HepG2 (cell line): ENCODE data around the gene ERBB4. TPM values are rescaled to one million over a fixed set of nuclear protein-coding genes. Genes with fewer than 3 reads are reported as not detected.

Experiments used
- ATAC-seq: fragments of 200-7000 bp; cut with Tn5 transposase; 3 replicates; pipeline ENCODE4 v1.9.1; 2020; ENCODE audit warnings: mild to moderate bottlenecking, moderate library complexity
- BruUV-seq: library from RNA; stranded (reverse); fragments of 400-500 nt; replicated peaks from 2 replicates; lab custom pipeline; 2021; lab: Mats Ljungman, UMichigan
- CTCF ChIA-PET: fragments of 300-600 bp; formaldehyde crosslinking; extraction: SDS; loops from one replicate; lab custom pipeline; 2021; ENCODE audit warnings: low total read pairs, inconsistent platforms, low intra/inter-chr PET ratio; lab: Yijun Ruan, JAX
- POLR2A ChIA-PET: fragments of 350-600 bp; sonication (Branson Sonifier 250); formaldehyde crosslinking; loops from one replicate; lab custom pipeline; 2020; ENCODE audit warnings: antibody characterized with exemption, inconsistent platforms; lab: Yijun Ruan, JAX
- DNase-seq: peaks from one replicate; pipeline ENCODE4 v3.0.0-alpha.2; 2015; ENCODE audit warnings: low spot score
- FAIRE-seq: peaks from 3 replicates; lab custom pipeline; 2011; peaks lifted over from hg19 to GRCh38; lab: Jason Lieb, UNC
- H2AFZ ChIP-seq: one replicate; pipeline ENCODE4 v1.6.1; 2011; ENCODE audit warnings: low read length, inconsistent platforms
- H3K27ac ChIP-seq: fragments of 300-600 bp; 3 replicates; pipeline ENCODE4 v1.8.0; 2011; ENCODE audit warnings: mixed run types, mild to moderate bottlenecking, mixed read lengths, low read length, inconsistent platforms; ENCODE audit not compliant: insufficient read depth; ENCODE audit errors: extremely low read length
- H3K27me3 ChIP-seq, 2 experiments: fragments of 200-600 bp in 1 of 2; 2 replicates in 1 of 2; 3 replicates in 1 of 2; pipeline versions ENCODE4 v1.6.0 to v1.8.0; 2011; ENCODE audit warnings: low read length in 2 of 2, mild to moderate bottlenecking in 2 of 2, moderate library complexity in 2 of 2, inconsistent platforms in 1 of 2; ENCODE audit not compliant: insufficient read depth in 2 of 2, control insufficient read depth in 1 of 2
- H3K36me3 ChIP-seq, 2 experiments: fragments of 200-600 bp in 1 of 2; replicated peaks in 1 of 2; 2 replicates in 1 of 2; 3 replicates in 1 of 2; pipeline versions ENCODE4 v1.5.1 to v1.8.0; 2011; ENCODE audit warnings: low read length in 2 of 2, inconsistent platforms in 1 of 2; ENCODE audit not compliant: insufficient read depth in 2 of 2, control insufficient read depth in 1 of 2
- H3K4me1 ChIP-seq: 2 replicates; pipeline ENCODE4 v1.5.1; 2012; ENCODE audit warnings: low read length, inconsistent platforms; ENCODE audit not compliant: insufficient read depth
- H3K4me2 ChIP-seq: 2 replicates; pipeline ENCODE4 v1.6.0; 2011; ENCODE audit warnings: low read depth, low read length, inconsistent platforms
- H3K4me3 ChIP-seq, 3 experiments: fragments of 200-600 bp in 1 of 3; sonication (generic), shearing (Covaris generic) in 1 of 3; replicated peaks in 1 of 3; 2 replicates each; pipeline ENCODE4 v1.5.1; 2011 to 2016; ENCODE audit warnings: low read length in 3 of 3, inconsistent platforms in 2 of 3, low read depth in 2 of 3, mild to moderate bottlenecking in 2 of 3, control low read depth in 1 of 3, mixed read lengths in 1 of 3; ENCODE audit not compliant: insufficient read depth in 1 of 3
- H3K79me2 ChIP-seq: one replicate; pipeline ENCODE4 v1.6.1; 2011; ENCODE audit warnings: low read length, inconsistent platforms; ENCODE audit not compliant: insufficient read depth
- H3K9ac ChIP-seq: 2 replicates; pipeline ENCODE4 v1.6.0; 2011; ENCODE audit warnings: mild to moderate bottlenecking, low read depth, low read length, inconsistent platforms; ENCODE audit not compliant: insufficient read depth
- H3K9me3 ChIP-seq: 2 replicates; pipeline ENCODE4 v1.5.1; 2012; ENCODE audit warnings: mild to moderate bottlenecking, low read length
- H4K20me1 ChIP-seq: 2 replicates; pipeline ENCODE4 v1.6.0; 2011; ENCODE audit warnings: inconsistent platforms, mild to moderate bottlenecking, low read length, moderate library complexity; ENCODE audit not compliant: insufficient read depth
- HNF4A ChIP-seq: sonication (generic); formaldehyde crosslinking; IDR thresholded peaks from 2 replicates; pipeline ENCODE4 v1.4.0; 2020; ENCODE audit warnings: missing genetic modification reagents
- ISX ChIP-seq: sonication (generic); formaldehyde crosslinking; conservative IDR thresholded peaks from 2 replicates; pipeline ENCODE4 v1.5.0; 2020; ENCODE audit warnings: missing genetic modification reagents
- JUND ChIP-seq: sonication (generic); formaldehyde crosslinking; IDR thresholded peaks from 2 replicates; pipeline ENCODE4 v1.8.0; 2022; ENCODE audit warnings: mild to moderate bottlenecking, missing genetic modification reagents
- KLF15 ChIP-seq: sonication (generic); formaldehyde crosslinking; IDR thresholded peaks from 2 replicates; pipeline ENCODE4 v1.8.1; 2023; ENCODE audit warnings: borderline replicate concordance, mild to moderate bottlenecking, inconsistent platforms, missing genetic modification reagents, mixed read lengths
- MIER3 ChIP-seq: IDR thresholded peaks from 2 replicates; pipeline ENCODE4 v1.6.1; 2016; ENCODE audit warnings: missing compliant biosample characterization, borderline replicate concordance
- MYC ChIP-seq: sonication (generic); formaldehyde crosslinking; IDR thresholded peaks from 2 replicates; pipeline ENCODE4 v1.9.0; 2021; ENCODE audit warnings: missing genetic modification reagents, borderline replicate concordance
- NBN ChIP-seq: fragments of 450-650 bp; conservative IDR thresholded peaks from 2 replicates; pipeline ENCODE4 v1.6.1; 2017
- POLR2G ChIP-seq: fragments of 200-400 bp; formaldehyde crosslinking; IDR thresholded peaks from 2 replicates; pipeline ENCODE4 v1.6.1; 2018; ENCODE audit warnings: mild to moderate bottlenecking, low read depth, low read length, moderate library complexity
- PPARG ChIP-seq: conservative IDR thresholded peaks from 2 replicates; pipeline ENCODE4 v1.6.1; 2016; ENCODE audit warnings: missing biosample characterization, missing genetic modification reagents
- RAD51 ChIP-seq: fragments of 450-650 bp; IDR thresholded peaks from 2 replicates; pipeline ENCODE4 v1.6.1; 2016; ENCODE audit warnings: borderline replicate concordance
- SMAD9 ChIP-seq: sonication (generic); formaldehyde crosslinking; IDR thresholded peaks from 2 replicates; pipeline ENCODE4 v1.5.1; 2020; ENCODE audit warnings: mild to moderate bottlenecking, missing genetic modification reagents
- ZBTB20 ChIP-seq: sonication (generic); formaldehyde crosslinking; IDR thresholded peaks from 2 replicates; pipeline ENCODE4 v1.8.1; 2023; ENCODE audit warnings: missing genetic modification reagents, low read depth, mild to moderate bottlenecking, borderline replicate concordance
- ZBTB3 ChIP-seq: sonication (generic); formaldehyde crosslinking; IDR thresholded peaks from 2 replicates; pipeline ENCODE4 v1.4.0; 2020; ENCODE audit warnings: low read depth, mild to moderate bottlenecking, moderate library complexity, missing genetic modification reagents, borderline replicate concordance
- ZNF180 ChIP-seq: sonication (generic); formaldehyde crosslinking; IDR thresholded peaks from 2 replicates; pipeline ENCODE4 v1.4.0; 2020; ENCODE audit warnings: low read depth, missing genetic modification reagents, borderline replicate concordance
- ZNF232 ChIP-seq: sonication (generic); formaldehyde crosslinking; IDR thresholded peaks from 2 replicates; pipeline ENCODE4 v1.4.0; 2020; ENCODE audit warnings: missing genetic modification reagents, borderline replicate concordance
- ZNF34 ChIP-seq: sonication (generic); formaldehyde crosslinking; IDR thresholded peaks from 2 replicates; pipeline ENCODE4 v1.4.0; 2020; ENCODE audit warnings: mild to moderate bottlenecking, missing genetic modification reagents, borderline replicate concordance
- ZNF724P ChIP-seq: sonication (generic); formaldehyde crosslinking; IDR thresholded peaks from 2 replicates; pipeline ENCODE4 v1.8.0; 2022; ENCODE audit warnings: missing genetic modification reagents, borderline replicate concordance
- WGBS: methylation state at CpG from one replicate; pipeline ENCODE4 v1.1.6; 2017; ENCODE audit warnings: low lambda C conversion rate; 5-methylcytosine and 5-hydroxymethylcytosine counted together
- in situ Hi-C: cut with HindIII; loops from 2 replicates; pipeline ENCODE4 v1.10.0; 2017; ENCODE audit warnings: low pct_unique_long_range_greater_than_20kb; ENCODE audit not compliant: extremely low pct_ligation_motif_present
- intact Hi-C: fragments of 100-400 bp; cut with micrococcal nuclease; formaldehyde crosslinking; loops from one replicate; pipeline ENCODE4 v1.10.0; 2022; ENCODE audit not compliant: unreplicated experiment
- polyA plus RNA-seq, 8 experiments: library from polyadenylated mRNA; depleted of rRNA in 3 of 8; stranded (reverse) in 7 of 8; unstranded in 1 of 8; fragments of >200 nt; fragmentation: Illumina TruSeq in 4 of 8; extraction: Trizol in 4 of 8; gene quantifications; 2 replicates each; pipeline versions ENCODE4 v1.2.1 to v1.2.3, GENCODE V29; 2011 to 2016; ENCODE audit warnings: low read depth in 4 of 8, missing spikeins in 1 of 8, mixed read lengths in 1 of 8; ENCODE audit not compliant: insufficient read depth in 1 of 8
- total RNA-seq, 5 experiments: library from RNA; depleted of rRNA; stranded (reverse); fragments of >200 nt; fragmentation: Illumina TruSeq; extraction: Trizol; gene quantifications; 2 replicates each; pipeline ENCODE4 v1.2.3, GENCODE V29; 2016; ENCODE audit warnings: low read depth in 1 of 5

ERBB4 gene
- total and polyA plus RNA-seq, 2 of the 13 experiments (the other 11 are each of a cell fraction or from before 2014, with no cell fraction given), result not detected

GRCh38 chr2:211436182-211436581 is 1102.4 kb downstream of the ERBB4 start:
- Histone ChIP-seq H3K27me3 (no peaks in the 10 kb centered on the region), H3K4me2 (no peak overlapping the region), H3K4me1 (no peaks in the 10 kb centered on the region), H3K36me3 (no peaks in the 10 kb centered on the region), H3K4me3 (no peak overlapping the region), H3K9me3 (no peaks in the 10 kb centered on the region), H4K20me1 (no peaks in the 10 kb centered on the region), H3K79me2 (no peaks in the 10 kb centered on the region), H3K27ac (no peak overlapping the region), H3K9ac (no peak overlapping the region), H2AFZ (no peak overlapping the region)
- in situ Hi-C loops, result no loop called here
- intact Hi-C loops, result no loop called here
- WGBS, result 0% methylated on average over 1 of the region's 1 CpG
- POLR2A ChIA-PET, result no interaction called here
- CTCF ChIA-PET, result no interaction called here
- no peak for FAIRE-seq
- DNase-seq, result no peak
- no peak for ATAC-seq
- BruUV-seq, result no TSS peak
- TF ChIP-seq MIER3, result no peak
- no peak for TF ChIP-seq MYC
- TF ChIP-seq HNF4A, result no peak
- no peak for TF ChIP-seq KLF15 (CRISPR knock-in tag)
- TF ChIP-seq POLR2G, result no peak
- no peak for TF ChIP-seq ISX (CRISPR knock-in tag)
- no peak for TF ChIP-seq JUND (CRISPR knock-in tag)
- TF ChIP-seq RAD51, result no peak
- TF ChIP-seq ZNF180 (CRISPR knock-in tag), result no peak
- TF ChIP-seq ZNF34 (CRISPR knock-in tag), result no peak
- TF ChIP-seq NBN, result no peak
- no peak for TF ChIP-seq ZBTB3 (CRISPR knock-in tag)
- TF ChIP-seq SMAD9 (CRISPR knock-in tag), result no peak
- TF ChIP-seq PPARG (CRISPR knock-in tag), result no peak
- no peak for TF ChIP-seq ZNF724P
- TF ChIP-seq ZBTB20 (CRISPR knock-in tag), result no peak
- TF ChIP-seq ZNF232 (CRISPR knock-in tag), result no peak
